ENCODE data around the gene CABLES2. TPM values are rescaled to one million over a fixed set of nuclear protein-coding genes. Genes with fewer than 3 reads are reported as not detected.
A peak's percentile ranks its signal among the peaks of the same experiment; 100 is the strongest.

The CABLES2 gene
- total RNA-seq, 1 experiment from 2014 or later, result 7.5 TPM

DNA sequence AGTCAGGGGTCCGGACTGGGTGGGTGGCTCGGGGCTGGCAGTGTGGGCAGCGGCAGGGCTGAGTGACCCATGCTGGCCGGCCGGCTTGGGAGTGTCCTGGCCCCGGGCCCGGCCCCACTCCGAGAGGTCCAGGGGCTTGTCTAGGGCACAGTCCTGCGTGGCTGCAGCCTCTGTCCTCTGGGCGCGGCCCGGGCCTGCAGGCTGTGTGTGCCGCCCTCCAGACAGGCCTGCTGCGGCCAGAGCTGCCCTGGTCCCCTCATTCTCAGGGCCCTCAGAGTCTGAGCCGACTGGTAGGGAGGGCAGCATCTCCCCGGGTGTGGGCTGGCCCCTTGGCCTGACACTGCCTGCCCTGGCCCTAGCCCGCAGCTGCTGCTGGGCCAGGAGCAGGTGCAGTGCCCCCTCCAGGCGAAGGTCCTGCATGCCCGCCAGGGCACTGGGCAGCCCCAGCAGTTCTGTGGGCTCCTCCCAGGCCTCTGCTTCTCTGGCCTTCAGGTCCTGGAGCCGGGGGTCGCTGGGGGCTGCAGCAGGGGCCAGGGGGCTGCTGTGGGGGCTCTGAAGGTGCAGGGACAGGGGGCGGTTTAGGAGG is 6.9 kb upstream of the CABLES2 start:
- peak; percentile 65 for ATAC-seq
- H3K27me3 Mint-ChIP-seq (ENCODE audit: low read depth), result peaks cover 5% of the 10 kb centered on the region
- POLR2A ChIA-PET, result no interaction called here
- no peak overlapping the region for H3K4me3 Mint-ChIP-seq
- CTCF ChIA-PET, result interaction anchor here (0.6 to 1.8 kb wide), 18 partner anchors 9 to 382 kb away, joined by 3 to 6 read pairs (median 4); partner anchors contain the start of genes MRGBP and RBBP8NL
- H3K4me1 Mint-ChIP-seq, result no peaks in the 10 kb centered on the region
- H3K9me3 Mint-ChIP-seq, result no peaks in the 10 kb centered on the region
- TF ChIP-seq NFYB (CRISPR knock-in tag; conservative IDR thresholded peaks at IDR 0.05; ENCODE audit: low read depth), result no peak
- no peak for TF ChIP-seq NR2C2 (CRISPR knock-in tag; IDR thresholded peaks at IDR 0.05)
- TF ChIP-seq GABPB1 (CRISPR knock-in tag; IDR thresholded peaks at IDR 0.05), result no peak
- TF ChIP-seq, protein P1, sequence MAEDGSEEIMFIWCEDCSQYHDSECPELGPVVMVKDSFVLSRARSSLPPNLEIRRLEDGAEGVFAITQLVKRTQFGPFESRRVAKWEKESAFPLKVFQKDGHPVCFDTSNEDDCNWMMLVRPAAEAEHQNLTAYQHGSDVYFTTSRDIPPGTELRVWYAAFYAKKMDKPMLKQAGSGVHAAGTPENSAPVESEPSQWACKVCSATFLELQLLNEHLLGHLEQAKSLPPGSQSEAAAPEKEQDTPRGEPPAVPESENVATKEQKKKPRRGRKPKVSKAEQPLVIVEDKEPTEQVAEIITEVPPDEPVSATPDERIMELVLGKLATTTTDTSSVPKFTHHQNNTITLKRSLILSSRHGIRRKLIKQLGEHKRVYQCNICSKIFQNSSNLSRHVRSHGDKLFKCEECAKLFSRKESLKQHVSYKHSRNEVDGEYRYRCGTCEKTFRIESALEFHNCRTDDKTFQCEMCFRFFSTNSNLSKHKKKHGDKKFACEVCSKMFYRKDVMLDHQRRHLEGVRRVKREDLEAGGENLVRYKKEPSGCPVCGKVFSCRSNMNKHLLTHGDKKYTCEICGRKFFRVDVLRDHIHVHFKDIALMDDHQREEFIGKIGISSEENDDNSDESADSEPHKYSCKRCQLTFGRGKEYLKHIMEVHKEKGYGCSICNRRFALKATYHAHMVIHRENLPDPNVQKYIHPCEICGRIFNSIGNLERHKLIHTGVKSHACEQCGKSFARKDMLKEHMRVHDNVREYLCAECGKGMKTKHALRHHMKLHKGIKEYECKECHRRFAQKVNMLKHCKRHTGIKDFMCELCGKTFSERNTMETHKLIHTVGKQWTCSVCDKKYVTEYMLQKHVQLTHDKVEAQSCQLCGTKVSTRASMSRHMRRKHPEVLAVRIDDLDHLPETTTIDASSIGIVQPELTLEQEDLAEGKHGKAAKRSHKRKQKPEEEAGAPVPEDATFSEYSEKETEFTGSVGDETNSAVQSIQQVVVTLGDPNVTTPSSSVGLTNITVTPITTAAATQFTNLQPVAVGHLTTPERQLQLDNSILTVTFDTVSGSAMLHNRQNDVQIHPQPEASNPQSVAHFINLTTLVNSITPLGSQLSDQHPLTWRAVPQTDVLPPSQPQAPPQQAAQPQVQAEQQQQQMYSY (CRISPR knock-in tag; IDR thresholded peaks at IDR 0.05), result no peak
- TF ChIP-seq, protein P2, sequence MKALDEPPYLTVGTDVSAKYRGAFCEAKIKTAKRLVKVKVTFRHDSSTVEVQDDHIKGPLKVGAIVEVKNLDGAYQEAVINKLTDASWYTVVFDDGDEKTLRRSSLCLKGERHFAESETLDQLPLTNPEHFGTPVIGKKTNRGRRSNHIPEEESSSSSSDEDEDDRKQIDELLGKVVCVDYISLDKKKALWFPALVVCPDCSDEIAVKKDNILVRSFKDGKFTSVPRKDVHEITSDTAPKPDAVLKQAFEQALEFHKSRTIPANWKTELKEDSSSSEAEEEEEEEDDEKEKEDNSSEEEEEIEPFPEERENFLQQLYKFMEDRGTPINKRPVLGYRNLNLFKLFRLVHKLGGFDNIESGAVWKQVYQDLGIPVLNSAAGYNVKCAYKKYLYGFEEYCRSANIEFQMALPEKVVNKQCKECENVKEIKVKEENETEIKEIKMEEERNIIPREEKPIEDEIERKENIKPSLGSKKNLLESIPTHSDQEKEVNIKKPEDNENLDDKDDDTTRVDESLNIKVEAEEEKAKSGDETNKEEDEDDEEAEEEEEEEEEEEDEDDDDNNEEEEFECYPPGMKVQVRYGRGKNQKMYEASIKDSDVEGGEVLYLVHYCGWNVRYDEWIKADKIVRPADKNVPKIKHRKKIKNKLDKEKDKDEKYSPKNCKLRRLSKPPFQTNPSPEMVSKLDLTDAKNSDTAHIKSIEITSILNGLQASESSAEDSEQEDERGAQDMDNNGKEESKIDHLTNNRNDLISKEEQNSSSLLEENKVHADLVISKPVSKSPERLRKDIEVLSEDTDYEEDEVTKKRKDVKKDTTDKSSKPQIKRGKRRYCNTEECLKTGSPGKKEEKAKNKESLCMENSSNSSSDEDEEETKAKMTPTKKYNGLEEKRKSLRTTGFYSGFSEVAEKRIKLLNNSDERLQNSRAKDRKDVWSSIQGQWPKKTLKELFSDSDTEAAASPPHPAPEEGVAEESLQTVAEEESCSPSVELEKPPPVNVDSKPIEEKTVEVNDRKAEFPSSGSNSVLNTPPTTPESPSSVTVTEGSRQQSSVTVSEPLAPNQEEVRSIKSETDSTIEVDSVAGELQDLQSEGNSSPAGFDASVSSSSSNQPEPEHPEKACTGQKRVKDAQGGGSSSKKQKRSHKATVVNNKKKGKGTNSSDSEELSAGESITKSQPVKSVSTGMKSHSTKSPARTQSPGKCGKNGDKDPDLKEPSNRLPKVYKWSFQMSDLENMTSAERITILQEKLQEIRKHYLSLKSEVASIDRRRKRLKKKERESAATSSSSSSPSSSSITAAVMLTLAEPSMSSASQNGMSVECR (CRISPR knock-in tag; IDR thresholded peaks at IDR 0.05; ENCODE audit: borderline replicate concordance), result no peak
- TF ChIP-seq, protein P3, sequence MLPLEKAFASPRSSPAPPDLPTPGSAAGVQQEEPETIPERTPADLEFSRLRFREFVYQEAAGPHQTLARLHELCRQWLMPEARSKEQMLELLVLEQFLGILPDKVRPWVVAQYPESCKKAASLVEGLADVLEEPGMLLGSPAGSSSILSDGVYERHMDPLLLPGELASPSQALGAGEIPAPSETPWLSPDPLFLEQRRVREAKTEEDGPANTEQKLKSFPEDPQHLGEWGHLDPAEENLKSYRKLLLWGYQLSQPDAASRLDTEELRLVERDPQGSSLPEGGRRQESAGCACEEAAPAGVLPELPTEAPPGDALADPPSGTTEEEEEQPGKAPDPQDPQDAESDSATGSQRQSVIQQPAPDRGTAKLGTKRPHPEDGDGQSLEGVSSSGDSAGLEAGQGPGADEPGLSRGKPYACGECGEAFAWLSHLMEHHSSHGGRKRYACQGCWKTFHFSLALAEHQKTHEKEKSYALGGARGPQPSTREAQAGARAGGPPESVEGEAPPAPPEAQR (CRISPR knock-in tag; IDR thresholded peaks at IDR 0.05), result no peak
- no peak for TF ChIP-seq SOX15 (CRISPR knock-in tag; IDR thresholded peaks at IDR 0.05)
- TF ChIP-seq EMX1 (CRISPR knock-in tag; IDR thresholded peaks at IDR 0.05), result no peak
- TF ChIP-seq CREM (CRISPR knock-in tag; IDR thresholded peaks at IDR 0.05), result no peak
- no peak for TF ChIP-seq ZNF317 (CRISPR knock-in tag; IDR thresholded peaks at IDR 0.05; ENCODE audit: borderline replicate concordance, low read depth)
- TF ChIP-seq, protein P4, sequence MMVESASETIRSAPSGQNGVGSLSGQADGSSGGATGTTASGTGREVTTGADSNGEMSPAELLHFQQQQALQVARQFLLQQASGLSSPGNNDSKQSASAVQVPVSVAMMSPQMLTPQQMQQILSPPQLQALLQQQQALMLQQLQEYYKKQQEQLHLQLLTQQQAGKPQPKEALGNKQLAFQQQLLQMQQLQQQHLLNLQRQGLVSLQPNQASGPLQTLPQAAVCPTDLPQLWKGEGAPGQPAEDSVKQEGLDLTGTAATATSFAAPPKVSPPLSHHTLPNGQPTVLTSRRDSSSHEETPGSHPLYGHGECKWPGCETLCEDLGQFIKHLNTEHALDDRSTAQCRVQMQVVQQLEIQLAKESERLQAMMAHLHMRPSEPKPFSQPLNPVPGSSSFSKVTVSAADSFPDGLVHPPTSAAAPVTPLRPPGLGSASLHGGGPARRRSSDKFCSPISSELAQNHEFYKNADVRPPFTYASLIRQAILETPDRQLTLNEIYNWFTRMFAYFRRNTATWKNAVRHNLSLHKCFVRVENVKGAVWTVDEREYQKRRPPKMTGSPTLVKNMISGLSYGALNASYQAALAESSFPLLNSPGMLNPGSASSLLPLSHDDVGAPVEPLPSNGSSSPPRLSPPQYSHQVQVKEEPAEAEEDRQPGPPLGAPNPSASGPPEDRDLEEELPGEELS (CRISPR knock-in tag; IDR thresholded peaks at IDR 0.05), result no peak
- TF ChIP-seq, protein P5, sequence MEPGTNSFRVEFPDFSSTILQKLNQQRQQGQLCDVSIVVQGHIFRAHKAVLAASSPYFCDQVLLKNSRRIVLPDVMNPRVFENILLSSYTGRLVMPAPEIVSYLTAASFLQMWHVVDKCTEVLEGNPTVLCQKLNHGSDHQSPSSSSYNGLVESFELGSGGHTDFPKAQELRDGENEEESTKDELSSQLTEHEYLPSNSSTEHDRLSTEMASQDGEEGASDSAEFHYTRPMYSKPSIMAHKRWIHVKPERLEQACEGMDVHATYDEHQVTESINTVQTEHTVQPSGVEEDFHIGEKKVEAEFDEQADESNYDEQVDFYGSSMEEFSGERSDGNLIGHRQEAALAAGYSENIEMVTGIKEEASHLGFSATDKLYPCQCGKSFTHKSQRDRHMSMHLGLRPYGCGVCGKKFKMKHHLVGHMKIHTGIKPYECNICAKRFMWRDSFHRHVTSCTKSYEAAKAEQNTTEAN (CRISPR knock-in tag; IDR thresholded peaks at IDR 0.05), result no peak
- no peak for TF ChIP-seq CBFB (CRISPR knock-in tag; IDR thresholded peaks at IDR 0.05; ENCODE audit: low read depth)
- TF ChIP-seq, protein P6, sequence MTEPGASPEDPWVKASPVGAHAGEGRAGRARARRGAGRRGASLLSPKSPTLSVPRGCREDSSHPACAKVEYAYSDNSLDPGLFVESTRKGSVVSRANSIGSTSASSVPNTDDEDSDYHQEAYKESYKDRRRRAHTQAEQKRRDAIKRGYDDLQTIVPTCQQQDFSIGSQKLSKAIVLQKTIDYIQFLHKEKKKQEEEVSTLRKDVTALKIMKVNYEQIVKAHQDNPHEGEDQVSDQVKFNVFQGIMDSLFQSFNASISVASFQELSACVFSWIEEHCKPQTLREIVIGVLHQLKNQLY (CRISPR knock-in tag; IDR thresholded peaks at IDR 0.05), result no peak
- TF ChIP-seq, protein P7, sequence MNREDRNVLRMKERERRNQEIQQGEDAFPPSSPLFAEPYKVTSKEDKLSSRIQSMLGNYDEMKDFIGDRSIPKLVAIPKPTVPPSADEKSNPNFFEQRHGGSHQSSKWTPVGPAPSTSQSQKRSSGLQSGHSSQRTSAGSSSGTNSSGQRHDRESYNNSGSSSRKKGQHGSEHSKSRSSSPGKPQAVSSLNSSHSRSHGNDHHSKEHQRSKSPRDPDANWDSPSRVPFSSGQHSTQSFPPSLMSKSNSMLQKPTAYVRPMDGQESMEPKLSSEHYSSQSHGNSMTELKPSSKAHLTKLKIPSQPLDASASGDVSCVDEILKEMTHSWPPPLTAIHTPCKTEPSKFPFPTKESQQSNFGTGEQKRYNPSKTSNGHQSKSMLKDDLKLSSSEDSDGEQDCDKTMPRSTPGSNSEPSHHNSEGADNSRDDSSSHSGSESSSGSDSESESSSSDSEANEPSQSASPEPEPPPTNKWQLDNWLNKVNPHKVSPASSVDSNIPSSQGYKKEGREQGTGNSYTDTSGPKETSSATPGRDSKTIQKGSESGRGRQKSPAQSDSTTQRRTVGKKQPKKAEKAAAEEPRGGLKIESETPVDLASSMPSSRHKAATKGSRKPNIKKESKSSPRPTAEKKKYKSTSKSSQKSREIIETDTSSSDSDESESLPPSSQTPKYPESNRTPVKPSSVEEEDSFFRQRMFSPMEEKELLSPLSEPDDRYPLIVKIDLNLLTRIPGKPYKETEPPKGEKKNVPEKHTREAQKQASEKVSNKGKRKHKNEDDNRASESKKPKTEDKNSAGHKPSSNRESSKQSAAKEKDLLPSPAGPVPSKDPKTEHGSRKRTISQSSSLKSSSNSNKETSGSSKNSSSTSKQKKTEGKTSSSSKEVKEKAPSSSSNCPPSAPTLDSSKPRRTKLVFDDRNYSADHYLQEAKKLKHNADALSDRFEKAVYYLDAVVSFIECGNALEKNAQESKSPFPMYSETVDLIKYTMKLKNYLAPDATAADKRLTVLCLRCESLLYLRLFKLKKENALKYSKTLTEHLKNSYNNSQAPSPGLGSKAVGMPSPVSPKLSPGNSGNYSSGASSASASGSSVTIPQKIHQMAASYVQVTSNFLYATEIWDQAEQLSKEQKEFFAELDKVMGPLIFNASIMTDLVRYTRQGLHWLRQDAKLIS (CRISPR knock-in tag; IDR thresholded peaks at IDR 0.05; ENCODE audit: borderline replicate concordance), result no peak
- DNase-seq (ENCODE audit: low spot score), result peak; percentile 60
- H3K36me3 Mint-ChIP-seq, result no peaks in the 10 kb centered on the region
- H3K27ac Mint-ChIP-seq, result no peak overlapping the region
